Islet precursor cell (in vitro differentiated cells): Measurements from ENCODE around the gene ZNF688.
"Not testable (repeated sequence)": the region's sequence is repeated elsewhere in the genome, so short reads cannot be mapped to it uniquely, and the experiment has no call there.

ENCODE experiments used
- DNase-seq: peaks from one replicate; pipeline ENCODE4 v3.0.0-alpha.2; 2018

Gene ZNF688

DNA sequence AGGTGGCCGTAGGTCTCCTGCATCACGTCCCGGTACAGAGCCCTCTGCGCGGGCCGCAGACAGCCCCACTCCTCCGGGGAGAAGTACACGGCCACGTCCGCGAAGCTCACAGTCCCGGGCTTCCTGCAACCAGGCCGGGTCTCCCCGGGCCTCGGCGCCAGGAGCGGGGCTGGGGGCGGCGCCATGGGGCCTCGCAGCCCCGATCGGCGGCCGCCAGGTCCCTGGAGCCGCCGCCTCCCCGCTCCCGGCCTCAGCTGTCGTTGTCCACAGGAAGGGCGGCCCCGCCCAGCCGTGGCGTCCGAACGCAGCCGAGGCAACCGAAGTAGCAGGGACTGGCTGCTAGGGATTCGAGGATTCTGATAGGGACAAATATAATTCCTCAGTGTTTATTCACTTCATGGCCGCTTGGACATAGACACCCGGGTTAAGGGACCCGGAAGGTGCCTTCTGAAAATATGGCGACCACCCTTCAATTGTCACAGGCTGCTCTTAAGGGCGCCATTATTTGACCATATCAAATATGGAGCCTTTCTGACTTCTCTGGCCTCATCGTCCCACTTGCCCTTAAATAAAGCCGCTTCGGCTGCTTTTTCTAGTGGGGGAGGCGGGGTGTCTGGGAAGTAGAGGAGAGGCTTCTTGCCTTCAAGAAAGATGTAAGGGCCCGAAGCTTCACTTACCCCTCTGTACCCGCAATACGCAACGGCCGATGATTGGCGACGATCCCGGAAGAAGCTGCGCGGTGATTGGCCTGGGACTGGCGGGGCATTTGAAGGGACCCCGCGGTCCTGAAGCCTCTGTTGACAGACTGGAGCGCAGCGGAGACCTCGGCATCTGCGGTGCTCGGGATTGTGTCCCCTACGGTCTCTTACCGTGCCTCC lies at the start of gene ZNF688:
TSS of gene ZNF688 (minus strand) at position 270 of the 878 bp plus-strand sequence. CDS start at position 185, 85 bp downstream.
- DNase-seq: peak; percentile 96

DNA sequence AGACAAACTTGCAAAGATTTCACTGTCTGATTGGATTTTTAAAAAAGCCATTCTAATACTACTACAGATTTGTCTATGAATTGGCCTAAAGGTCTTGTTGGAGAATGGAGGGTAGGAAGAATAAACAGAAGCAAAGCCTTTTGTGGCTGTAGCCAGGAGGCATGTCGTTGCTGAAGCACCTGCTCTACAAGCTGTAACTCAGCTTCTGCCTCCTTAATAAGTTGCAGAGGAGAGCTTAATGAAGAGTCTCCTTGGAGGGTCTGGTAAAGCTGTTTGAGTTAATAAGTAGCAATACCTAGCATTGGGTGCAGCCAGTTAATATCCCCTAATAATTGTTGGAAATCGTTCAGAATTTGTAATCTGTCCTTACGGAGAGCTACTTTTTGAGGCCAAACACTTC lies 48.7 kb upstream of the ZNF688 start:
- DNase-seq: no peak

DNA sequence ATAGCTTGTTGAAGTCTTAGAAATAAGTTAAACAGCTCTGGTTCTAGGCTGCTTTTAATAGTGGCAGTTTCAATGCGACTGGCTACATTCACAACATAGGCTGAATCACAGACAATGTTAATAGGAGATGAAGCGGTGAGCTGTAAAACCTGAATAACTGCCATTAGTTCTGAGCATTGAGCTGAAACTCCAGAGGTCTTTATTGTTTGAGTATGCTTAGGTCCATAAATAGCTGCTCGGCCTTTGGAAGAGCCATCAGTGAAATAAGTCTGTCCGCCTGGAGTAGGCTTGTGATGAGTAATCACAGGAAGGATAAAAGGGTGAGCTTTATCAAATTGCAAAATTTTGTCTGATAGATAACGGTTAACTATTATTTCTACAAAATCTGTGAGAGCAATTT lies 48.1 kb upstream of the ZNF688 start:
- no peak for DNase-seq

DNA sequence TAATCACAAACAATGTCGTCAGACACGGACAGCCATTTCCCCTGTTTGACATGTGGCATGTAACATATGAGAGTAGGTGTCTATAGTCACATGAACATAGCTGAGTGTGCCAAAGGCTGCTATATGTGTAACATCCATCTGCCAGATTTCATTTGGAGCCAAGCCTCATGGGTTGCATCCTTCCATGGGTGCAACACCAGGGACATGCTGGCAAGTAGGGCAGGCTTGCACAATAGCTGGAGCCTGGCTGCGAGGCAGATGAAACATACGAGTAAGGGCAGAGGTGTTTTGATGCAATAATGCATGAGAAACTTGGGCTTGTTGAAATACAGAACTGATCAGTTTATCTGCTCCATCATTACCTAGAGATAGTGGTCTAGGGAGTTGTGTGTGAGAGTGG lies 47.7 kb upstream of the ZNF688 start:
- DNase-seq: no peak

DNA sequence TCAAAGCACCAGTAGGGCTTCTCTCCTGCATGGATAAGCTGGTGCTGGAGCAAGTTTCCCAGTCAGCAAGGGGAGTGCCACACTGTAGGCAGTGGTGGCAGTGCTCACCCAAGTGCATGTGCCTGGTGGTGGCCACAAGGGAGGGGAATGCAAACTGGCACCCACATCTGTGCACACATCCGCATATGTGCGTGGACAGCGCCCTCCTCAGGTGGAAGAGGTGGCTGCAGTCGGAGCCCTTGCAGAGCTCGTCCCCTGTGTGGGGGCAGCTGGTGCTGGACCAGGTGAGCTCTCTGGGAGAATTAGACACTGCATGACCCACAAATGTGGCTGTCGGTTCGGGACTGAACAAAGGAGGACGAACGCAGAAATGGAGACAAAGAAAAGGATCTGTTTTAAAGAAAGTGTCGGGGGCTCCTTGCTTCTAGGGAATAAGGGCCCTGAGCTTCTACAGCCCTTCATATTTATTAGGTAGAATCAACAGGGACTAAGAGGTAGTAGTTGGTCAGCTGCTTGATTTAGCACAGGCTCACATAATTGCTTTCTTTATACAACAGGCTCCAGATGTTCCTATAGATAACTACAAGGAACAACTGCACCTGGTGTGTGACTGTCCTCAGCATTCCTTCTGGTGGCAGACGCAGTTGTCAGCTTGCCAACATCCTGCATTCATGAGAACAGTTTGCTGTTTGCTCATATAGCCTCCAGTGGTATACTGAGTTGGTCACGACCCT lies 44.0 kb upstream of the ZNF688 start:
- no peak for DNase-seq

DNA sequence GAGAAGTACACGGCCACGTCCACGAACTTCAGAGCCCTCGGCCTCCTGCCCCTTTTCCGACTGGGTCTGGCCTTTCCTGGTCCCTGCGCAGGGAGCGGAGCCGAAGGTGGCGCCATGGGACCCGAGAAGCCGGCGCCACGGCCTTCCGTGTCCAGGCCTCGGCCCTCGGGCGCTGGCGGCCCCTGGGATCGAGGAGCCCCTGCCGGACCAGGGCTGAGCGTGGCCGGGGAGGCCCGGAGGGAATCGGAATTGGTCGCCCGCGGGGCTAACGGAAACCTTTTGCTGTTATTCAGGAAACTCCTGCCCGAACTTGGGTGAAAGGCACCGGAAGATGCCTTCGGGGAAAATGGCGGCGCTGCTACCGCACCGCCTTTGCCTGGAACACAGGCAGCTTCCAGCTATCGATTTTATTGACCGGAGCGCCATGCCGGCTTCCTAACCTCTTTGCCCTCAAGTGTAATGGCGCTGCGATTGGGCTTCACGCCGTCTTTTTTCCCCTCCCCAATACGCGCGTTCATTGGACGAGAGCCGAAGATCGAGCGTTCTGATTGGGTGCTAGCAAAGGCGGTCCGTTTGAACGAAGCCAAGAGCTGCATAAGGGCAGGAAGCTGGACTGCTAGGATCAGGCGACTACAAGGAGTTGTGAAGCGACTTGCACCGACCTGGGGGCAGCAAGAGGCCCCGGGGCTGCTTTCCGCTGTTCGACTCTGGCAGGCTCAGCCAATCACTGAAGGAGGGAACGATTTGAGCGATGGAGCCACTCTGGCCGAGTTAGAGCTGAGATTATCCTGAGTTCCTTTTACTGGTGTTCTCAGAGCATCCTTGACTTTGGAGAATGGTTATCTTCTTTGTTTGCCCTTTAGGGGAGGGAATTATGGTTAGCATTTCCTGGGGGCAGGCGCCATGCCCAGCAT lies 38.7 kb upstream of the ZNF688 start, which contains the start of gene ZNF689:
TSS of gene ZNF689 (minus strand) at position 464 of the 914 bp plus-strand sequence. CDS start at position 116, 348 bp downstream.
- DNase-seq: peak; percentile 99

DNA sequence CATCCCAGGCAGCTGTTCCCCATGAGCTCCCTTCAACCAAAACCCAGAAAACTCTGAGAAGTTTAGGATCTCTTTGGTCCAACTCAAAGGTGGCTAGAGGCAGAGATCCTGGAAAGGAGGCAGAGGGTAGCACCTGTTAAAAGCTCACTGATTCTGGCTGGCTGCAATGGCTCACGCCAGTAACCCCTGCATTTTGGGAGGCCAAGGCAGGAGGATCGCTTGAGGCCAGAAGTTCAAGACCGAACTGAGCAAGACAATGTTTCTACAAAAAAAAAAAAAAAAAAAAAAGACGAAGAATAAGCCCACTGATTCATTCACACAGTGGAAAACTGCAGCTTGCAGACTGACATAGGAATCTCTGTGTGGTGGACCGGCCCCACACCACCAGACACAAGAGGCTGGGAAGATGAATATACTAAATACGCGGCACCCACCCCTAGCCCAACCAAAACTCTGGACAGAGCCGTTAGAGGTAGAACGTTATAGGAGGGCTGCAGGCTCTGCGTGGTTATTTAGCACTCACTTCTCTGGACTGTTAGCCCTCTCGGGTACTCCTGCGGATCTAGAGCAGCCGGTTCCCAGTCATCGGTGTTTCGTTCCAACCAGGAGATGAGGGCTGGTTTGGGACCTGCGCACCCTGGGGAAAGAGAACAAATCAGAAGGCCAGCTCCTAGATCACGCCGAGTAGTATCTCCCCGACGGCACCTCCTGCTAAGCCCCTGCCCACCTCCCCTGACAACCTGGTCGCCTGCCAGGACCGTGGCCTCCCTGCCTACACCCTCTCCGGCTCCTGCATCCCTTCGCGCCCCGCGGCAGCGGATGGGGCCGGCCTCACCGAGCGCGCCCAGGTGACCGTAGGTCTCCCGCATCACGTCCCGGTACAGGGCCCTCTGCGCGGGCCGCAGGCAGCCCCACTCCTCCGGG lies 37.8 kb upstream of the ZNF688 start:
- peak; percentile 68 for DNase-seq

DNA sequence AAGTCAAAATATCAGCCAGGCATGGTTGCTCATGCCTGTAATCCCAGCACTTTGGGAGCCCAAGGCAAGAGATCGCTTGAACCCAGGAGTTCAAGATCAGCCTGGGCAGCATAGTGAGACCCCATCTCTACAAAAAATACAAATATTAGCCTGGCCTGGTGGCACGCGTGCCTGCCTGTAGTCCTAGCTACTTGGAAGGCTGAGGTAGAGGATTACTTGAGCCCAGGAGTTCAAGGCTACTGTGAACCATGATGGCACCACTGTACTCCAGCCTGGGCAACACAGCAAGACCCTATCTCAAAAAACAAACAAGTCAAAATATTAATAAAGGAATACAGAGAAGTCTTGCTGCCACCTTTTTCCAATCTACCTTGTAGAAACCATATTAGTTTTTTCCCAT lies 34.5 kb upstream of the ZNF688 start:
- DNase-seq: no peak

DNA sequence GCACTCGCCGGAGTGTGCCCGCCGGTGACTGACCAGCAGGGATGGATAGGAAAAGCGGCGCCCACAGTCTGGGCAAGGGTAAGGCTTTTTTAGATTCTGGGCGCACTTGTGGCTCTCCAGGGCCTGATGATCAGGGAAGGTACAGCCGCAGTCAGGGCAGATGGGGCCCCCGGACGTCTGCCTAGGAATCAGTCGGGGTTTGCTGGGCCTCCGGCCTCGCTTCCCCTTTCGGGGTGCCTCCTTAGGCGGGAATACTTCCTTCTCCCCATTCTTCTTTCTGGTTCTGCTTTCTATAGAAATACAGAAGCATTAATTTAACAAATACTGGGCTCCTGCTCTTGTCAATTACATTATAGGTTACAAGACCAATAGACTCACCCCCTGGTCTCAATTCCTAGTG lies 33.6 kb upstream of the ZNF688 start:
- DNase-seq: no peak

DNA sequence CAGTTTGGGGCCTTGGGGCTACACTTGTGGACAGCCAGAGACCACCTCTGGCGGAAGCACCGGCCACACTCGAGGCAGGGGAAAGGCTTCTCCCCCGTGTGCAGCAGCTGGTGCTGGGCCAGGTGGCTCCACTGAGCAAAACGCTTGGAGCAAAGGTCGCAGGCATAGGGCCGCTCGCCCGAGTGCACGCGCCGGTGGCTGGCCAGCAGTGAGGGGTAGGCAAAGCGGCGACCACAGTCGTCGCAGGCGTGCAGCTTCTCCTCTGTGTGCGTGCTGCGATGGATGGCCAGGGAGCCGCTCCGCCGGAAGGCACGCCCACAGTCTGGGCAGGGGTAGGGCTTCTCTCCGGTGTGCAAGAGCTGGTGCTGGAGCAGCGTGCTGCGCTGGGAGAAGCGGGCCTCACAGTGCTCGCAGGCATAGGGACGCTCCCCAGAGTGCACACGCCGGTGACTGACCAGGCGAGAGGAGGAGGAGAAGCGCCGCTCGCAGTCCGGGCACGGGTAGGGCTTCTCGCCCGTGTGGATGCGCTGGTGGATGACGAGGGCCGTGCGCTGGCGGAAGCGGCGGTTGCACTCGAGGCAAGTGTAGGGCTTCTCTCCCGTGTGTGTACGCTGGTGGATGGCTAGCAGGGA lies 32.9 kb upstream of the ZNF688 start:
- DNase-seq: no peak

DNA sequence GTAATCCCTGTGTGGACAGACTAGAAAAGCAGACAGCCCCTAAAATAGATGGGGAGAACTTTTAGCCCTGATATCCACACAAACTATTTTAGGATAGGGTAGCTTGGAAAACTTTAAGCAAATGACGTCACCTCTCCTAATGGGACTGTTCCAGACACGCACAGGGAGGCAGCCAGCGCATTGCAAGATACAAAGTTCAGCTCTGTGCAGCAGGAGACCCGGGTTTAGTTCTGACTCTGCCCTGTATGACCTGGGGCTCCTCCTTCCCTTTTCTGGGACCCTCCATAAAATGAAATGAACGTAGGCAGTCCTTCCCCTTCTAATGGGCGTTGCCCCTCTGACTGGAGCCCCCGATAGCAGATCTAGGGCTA lies 32.4 kb upstream of the ZNF688 start:
- DNase-seq: no peak

DNA sequence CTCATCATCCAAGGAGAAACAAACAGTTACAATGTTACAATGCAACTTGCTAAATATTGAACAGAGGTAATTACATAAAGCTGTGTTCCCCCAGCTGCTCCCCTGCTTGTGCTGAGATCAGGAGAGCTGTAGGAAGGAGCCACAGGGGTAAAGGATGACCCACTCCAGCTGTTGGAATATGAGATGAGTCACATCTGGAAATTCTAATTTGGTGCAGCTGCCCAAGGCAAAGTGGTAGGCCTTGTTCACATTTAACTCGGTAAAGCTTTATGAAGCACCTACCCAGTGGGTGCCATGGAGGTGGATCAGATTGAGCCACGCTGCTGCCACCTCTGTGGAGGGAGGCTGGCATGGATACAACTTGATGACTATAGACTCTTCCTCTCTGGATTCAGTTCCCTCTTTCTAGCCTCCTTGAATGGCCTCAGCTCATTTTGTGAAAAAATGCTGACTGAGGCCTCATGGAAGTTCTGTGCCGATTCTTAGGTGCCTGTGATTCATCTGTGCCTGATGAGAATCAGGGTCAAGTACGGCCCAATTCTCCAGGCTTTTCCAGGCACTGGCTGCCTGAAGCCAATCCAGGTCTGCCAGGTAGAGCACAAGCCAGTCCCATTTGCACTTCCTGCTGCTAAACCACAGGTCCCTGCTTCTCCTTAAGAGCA lies 31.2 kb upstream of the ZNF688 start:
- no peak for DNase-seq

DNA sequence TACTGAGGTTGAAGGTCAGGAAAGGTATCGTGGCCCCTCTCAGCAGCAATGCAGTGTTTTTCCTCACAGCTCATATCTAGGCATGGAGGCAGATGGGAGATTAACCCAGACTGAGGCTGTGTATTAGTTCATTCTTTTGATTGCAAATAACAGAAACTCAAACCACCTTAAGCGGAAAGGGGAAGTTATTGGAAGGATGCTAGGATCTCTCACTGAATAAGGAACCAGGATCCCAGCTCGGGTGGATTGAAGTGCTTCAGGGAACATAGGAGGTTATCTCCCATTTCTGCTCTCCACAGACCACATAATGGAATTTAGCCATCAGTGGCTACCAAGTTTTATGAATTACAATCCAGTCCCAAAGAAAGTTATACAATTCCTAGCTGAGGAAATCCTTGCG lies 30.5 kb upstream of the ZNF688 start:
- DNase-seq: no peak

DNA sequence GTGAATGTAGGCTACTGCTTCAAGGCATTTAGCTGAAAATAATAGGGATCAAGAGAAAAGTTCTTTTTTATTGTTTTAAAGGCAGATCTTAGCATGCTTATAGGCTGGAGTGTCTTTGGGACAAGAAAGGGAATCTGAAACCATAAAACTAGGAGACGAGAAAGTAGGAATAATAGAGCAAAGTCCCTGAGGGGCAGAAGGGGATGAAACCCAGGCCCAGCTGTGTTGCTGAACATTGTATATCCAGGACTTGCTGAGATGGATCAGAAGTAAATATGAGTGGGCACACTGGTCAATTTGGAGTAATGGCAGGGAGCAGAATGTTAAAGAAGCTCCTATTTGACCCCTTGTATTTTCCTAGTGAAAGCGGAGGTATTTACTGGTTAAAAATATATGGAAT lies 29.4 kb upstream of the ZNF688 start:
- no peak for DNase-seq

DNA sequence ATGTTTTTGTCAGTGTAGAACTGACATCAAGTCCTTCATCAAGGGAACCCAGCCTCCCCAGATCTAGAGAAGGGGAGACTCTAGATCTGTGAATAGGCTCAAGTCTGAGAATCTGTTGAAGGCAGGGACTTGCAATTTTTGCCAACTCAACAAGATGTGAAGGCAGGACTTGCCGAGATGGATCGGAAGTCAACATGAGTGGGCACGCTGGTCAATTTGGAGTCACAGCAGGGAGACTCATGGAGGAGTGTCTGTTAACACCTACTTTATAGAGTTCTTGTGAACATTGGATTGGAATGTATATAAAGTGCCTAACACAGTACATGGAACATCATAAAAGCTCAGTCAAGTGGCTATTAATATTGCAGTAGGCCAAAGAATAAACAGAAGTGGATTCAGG lies 28.7 kb upstream of the ZNF688 start:
- no peak for DNase-seq

DNA sequence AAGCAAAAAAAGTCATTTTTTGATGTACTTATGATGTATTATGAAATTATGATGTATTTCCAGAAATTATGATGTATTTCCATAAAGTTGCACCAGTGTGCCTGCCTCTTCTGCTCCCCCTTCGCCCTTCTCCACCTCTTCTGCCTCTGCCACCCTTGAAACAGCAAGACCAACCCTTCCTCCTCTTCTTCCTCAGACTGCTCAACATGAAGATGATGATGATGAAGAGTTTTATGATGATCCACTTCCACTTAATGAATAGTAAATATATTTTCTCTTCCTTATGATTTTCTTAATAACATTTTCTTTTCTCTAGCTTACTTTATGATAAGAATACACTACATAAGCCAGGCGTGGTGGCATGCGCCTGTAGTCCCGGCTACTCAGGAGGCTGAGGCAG lies 21.4 kb upstream of the ZNF688 start:
- DNase-seq: no peak

DNA sequence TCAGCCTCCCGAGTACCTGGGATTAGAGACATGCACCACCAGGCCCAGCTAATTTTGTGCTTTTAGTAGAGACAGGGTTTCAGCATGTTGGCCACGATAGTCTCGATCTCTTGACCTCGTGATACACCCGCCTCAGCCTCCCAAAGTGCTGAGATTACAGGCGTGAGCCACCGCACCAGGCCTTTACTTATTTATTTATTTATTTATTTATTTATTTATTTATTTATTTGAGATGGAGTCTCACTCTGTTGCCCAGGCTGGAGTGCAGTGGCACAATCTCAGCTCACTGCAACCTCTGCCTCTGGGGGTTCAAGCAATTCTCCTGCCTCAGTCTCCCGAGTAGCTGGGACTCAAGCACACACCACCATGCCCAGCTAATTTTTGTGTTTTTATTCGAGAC lies 19.4 kb upstream of the ZNF688 start:
- not testable (repeated sequence) for DNase-seq

DNA sequence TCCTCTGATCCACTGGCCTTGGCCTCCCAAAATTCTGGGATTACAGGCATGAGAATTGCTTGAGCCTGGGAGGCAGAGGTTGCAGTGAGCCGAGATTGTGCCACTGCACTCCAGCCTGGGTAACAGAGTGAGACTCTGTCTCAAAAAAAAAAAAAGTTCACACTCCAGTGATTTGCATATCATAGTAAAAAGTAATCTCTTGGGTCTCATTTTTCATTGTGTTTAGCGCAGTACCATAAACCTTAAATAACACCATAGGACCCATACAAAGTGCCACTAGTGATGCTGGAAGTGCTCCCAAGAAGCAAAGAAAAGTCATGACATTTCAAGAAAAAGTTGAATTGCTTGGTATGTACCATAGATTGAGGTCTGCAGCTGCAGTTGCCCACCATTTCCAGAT lies 18.1 kb upstream of the ZNF688 start:
- not testable (repeated sequence) for DNase-seq

DNA sequence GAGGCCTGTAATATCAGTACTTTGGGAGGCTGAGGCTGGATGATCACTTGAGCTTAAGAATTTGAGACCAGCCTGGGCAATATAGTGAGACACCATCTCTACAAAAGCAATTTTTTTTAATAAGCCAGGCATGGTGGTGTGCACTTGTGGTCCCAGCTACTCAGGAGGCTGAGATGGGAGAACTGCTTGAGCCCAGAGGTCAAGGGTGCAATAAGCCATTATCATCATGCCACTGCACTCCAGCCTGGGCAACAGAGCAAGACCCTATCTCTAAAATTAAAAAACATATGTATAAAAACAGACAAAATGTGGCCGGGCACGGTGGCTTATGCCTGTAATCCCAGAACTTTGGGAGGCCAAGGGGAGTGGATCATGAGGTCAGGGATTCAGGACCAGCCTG lies 17.1 kb upstream of the ZNF688 start:
- DNase-seq: no peak

DNA sequence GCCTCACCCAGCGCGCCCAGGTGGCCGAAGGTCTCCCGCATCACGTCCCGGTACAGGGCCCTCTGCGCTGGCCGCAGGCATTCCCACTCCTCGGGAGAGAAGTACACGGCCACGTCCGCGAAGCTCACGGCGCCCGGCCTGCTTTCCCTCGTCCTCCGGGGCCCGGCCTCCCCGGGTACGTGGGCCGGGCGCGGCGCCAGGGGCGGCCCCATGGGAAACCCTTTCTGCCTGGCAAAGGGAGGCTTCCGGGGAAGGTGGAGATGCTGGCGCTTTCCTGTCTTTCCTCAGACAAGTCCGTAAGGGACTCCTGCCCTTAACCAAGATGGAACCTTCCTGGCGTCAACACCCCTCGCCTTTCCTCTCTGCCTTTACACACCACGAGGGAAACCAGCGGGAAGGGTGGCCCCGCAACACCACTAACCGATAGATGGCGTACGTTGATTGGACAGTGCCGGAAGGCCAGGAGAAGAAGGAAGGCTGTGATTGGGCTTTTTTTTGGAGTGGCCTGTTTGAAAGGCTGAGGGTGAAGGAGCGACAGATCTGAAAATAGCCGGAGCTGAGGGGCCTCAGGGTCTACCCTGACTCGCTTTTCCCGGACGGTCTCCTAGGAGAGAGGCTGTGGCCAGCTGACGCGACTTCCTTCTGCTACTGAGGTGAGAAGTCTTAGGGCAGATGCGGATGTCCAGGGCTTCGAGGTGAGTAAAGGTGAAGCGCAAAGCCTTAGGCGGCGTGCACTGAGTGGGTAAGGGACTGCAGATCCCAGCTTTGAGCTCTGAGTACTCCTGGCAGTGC lies 14.1 kb upstream of the ZNF688 start, which contains the start of gene ZNF785:
TSS of gene ZNF785 (minus strand) at position 298 of the 792 bp plus-strand sequence. CDS start at position 212, 86 bp downstream.
- DNase-seq: peak; percentile 99
